HG03095 (cell line): ENCODE data around the gene NKPD1.

Experiments
- ATAC-seq: cut with Tn5 transposase; IDR thresholded peaks from one replicate; pipeline ENCODE4 v1.9.1; 2021; ENCODE audit warnings: moderate library complexity; ENCODE audit not compliant: unreplicated experiment

The NKPD1 gene

DNA sequence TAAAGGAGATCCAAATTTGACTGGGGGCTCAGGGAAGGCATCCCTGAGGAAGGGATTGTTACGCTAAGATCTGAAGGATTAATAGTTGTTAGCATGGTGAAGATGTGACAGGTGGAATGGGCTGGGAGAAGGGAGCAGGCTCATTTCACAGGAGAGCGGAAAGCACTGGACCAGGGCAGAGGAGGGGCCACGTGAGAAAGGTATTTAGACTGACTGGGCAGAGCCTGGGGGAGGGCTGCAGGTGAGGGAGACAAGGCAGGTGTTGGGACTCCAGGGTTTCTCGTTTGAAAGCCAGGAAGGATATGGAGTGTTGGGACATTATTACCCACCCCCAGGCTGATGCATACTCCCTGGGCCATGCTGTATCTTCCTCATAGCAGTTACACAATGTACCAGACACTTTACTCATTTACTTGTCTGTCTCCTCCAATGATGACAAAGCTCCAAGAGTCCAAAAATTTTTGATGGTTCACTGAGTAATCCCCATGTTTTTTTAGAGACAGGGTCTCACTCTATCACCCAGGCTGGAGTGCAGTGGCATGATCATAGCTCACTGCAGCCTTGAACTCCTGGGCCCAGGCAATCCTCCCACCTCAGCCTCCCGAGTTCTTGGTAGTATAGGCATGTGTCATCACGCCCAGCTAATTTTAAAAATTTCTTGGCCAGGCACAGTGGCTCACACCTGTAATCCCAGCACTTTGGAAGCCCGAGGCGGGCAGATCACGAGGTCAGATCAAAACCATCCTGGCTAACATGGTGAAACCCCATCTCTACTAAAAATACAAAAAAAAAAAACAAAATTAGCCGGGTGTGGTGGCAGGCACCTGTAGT, 14.9 kb upstream of the NKPD1 start:
- ATAC-seq, result no peak

DNA sequence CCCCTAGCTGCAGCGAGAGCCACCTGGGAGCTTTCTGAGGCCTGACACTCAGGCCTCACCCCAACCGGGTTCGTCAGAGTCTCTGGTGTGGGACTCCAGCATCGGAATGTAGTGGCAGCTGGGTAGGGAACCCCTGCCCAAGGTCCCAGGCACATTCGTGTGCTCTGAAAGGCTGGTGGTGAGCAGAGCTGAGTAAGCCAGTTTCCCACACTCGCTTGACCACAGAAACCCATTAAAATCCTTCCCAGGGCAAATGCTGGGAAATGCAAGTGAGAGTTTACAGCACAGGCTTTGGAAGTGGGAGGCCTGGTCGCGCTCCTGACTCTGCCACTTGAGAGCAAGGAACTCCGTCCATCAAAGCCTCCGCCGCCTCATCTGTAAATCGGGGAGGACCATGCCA, 13.0 kb upstream of the NKPD1 start:
- ATAC-seq, result no peak

DNA sequence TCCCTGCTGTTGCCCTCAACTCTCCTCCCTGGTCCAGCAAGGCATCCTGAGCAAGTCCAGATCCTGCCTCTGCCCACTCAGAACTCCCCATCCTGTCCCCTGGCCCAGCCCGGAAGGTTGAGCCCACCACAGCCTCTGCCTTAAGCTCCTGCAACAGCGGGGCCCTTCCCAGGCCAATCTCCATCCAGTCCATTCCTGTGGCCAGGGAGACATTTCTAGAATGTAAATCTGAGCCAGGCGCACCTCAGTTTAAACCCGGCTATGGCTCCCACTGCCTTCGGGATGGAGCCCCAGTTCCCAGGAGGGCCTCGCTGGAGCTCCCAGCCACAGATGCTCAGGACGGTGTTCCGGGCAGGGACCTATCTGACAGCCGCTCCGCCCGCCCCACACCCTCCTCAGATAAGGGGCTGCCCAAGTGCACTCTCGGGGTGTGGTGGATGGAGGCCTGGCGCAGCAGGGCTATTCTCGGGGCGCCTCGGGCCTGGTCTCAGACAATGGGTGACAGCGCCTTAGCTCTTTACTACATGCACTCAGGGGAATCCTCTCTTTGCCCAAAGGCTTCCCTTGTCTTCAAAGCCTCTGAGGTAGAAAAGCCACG, 11.9 kb upstream of the NKPD1 start:
- ATAC-seq, result no peak

DNA sequence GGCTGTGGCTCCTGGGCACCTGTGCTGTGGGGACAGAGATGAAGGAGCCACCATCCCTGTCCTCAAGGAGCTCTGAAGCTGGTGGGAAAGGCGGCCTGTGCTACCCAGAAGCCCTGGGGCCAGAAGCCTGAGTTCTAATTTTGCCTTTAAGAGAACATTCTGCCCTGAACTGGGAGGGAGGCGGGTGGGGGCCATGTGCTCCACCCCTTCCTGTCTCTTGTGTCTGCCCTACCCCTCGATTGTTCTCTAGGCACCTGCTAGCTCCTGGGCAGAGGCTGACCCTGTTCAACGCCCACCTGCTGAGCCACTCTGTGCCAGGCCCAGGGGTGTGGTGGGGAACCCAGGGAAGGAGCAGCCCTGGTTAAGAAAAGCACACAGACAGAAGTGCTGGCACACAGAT, 11.4 kb upstream of the NKPD1 start:
- no peak for ATAC-seq

DNA sequence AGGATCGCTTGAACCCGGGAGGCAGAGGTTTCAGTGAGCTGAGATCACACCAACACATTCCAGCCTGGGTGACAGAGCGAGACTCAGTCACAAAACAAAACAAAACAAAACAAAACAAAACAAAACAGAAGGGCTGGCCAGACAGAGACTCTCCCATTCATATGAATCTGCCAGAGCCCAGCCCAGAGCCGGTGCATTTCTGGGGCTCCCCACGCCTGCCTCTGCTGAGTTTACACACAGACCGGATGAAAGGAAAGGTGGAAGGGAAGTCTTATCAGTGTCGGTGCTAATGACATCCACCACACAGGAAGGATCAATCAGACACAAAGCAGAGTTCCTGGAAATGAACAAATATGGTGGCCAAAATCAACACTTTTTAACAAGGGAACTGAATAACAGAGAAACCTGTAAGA, 10.4 kb upstream of the NKPD1 start:
- ATAC-seq, result no peak

DNA sequence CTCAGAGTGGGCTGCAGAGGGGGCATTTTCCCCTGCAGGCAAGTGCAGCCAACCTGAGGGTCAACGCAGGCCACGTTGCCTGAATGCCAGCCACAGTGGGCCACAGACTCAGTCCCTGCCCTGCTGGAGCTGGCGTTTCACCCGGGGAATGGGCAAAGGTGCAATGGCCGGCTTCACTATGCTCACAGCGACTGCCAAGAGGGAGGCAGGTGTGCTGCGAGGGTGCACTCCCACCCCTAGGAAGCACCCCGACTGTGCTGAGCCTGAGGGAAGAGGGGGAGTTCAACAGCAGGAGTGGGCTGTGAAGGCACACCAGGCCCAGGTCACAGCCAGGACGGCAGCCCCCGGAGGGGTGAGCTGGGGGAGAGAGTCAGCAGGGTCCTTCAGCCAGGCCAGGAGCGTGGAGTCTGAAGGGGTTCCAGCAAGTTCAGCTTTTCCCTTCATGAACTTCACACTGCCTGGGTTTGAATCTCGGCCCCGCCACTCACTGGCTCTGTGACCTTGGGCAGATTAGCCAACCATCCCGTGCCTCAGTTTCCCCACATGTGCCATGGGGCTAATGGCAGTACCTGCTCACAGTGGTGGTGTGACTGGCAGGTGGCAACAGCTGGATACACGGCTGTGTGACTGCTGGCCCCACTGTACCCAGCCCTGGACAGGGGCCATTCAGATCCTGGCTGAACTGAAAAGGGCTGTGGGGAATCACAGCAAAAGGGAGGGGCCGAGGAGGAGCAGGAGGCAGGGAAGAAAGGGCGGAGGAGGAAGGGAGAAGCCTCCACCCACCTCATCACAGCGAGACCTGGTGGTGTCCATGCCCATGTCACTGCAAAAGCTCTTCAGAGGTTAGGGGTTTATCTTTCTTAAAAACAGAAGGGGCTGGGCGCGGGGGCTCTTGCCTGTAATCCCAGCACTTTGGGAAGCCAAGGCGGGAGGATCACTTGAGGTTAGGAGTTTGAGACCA, 9.6 kb upstream of the NKPD1 start:
- no peak for ATAC-seq

DNA sequence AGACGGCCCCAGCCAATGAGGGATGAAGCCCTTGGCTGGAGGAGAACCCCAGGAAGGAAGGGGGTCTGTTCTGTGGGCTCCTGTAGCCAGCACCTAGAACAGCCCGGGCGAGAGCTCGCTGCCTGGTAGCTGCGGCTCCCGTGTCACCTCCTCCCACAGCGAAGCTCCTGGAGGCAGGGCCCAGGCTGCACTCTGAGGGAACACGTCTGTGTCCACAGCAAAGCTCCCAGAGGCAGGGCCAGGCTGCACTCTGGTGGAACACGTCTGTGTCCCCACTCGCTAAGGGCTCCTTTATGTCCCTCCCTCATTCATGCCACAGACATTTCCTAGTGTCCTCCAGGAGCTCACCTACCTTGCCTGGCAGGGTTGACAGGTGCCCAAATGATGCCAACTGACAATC, 8.8 kb upstream of the NKPD1 start:
- ATAC-seq, result no peak

DNA sequence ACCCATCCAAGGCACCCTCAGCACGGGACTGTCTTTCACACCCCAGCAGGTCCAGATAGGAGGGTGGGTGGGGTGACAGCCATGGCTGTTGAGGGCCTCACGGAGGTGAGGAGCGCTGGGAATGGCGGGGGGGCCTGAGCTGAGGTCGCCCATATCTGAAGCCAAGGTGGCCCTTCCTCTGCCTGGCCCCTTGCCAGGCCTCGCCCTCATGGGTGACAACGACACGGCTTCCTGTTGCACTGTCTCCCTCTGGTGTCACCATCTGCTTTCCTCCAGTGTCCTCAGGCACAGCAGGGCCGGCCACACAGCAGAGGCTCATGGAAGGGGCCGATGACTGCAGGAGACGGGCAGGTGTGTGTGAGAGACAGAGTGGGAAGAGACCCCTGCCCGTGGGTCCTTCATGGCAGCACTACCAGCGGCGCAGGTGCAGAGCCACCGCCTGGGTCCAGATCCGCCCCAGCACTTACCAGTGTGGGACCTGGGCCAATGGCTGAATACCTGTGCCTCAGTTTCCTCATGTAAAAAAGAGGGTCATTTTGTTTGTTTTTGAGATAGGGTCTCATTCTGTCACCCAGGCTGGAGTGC, 8.1 kb upstream of the NKPD1 start:
- ATAC-seq, result no peak

DNA sequence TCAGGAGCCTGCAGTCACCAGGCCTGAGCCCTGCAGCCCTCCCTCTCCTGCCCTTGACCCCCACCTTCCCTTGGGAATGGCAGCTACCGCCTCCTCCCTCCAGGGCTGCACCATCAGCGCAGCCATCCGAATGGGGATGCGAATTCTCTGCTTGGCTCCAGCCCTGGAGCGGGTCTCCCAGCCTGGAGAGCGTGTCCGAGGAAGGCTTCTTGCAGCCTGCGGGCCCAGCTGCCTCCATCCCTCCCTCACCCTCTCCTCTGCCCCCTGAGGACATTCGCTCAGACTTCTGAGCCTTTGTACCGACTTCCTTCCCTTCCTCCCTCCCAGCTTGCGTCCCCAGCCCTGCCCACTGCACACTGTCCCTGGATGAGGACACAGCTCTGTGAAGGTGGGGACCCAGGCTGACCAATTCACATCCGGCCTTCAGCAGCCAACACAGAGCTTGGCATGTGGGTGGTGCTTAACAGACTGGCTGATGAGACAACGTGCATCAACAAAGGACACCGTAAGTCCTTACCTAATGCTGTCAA, 6.0 kb upstream of the NKPD1 start:
- ATAC-seq, result no peak

DNA sequence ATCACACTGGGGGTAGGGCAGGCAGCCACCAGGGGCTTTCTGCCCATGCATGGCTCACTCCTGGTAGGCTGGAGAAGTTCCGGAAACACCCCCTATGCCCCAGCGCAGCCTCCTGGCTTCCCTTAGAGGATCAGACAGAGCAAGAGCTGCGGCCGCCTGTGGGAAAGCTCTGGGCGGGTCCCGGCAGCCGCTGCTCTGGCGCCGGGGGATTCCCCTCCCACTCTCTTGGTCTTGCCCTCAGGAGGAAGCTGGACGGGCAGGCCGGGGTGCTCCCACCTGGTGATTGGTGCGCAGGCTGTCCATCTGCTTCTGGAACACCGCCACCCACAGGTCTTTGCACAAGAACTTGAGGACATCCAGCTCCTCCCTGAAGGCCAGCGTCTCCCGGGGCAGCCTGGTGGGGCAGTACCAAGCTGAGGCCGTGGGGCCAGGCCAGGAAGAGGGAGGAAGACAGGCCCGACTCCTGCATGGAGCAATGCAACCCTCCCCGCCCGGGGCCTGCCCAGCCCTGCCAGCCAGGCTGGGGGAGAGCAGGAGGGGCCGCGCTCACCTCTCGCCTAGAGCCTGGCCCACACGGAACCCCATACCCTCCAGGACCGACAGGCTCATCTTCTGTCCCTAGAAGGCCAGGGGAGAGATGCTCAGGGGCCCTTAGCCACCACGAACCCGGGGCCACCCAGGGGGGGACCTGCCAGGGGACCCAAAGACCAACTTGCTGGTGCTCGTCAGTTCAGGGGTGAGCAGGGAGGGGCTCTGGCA, 4.0 kb upstream of the NKPD1 start:
- peak; percentile 67 for ATAC-seq

DNA sequence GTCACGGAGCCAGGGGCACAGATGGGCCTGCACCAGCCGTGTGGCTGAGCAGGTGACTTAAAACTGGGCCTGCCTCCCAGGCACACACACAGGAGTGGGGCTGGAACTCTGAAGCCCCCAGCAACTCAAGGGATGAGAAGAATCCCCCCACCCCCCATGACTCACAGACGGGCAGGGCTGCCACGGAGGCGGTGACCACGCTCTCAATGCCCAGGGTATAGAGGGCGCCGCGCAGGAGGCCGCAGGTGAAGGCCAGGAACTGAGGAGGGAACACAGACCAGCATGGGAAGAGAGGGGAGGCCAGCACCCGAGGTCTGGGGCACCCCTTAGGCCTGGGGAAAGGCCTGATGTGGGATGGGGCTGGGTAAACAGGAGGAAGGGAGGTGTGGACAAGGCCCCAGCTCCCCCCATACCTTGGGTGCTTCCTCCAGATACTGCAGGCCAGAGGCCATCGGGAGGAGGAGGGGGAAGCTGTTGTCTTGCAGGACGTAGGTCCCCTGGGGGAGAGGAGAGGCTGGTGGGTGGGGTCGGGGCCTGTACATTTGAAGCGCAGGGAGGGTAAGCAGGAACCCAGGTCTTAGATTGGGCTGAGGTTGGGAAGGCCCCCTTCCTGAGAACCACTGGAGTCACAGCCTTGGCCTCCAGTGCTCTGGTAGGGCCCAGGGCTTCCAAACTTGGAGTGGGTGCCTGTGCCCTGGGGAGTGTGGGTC, 3.1 kb upstream of the NKPD1 start:
- no peak for ATAC-seq

DNA sequence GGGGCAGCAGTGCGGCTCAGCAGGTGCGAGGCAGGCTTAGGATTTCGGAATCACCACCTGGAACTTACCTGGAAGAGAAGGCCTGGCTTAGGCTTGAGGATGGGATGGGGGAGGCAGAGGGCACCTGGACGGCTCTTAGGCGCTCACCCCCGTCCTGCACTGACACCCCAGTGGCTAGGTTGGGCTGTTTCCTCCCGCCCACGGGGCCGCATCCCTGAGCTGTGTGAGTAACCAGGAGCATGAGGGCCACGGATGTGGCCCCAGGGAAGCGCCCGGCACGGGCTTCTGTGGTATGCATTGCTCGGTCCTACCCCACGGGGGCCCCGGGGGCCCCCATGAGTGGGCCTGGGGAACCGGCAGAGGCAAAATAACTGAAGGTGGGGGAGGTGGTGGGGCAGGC, 2.4 kb upstream of the NKPD1 start:
- ATAC-seq, result no peak

DNA sequence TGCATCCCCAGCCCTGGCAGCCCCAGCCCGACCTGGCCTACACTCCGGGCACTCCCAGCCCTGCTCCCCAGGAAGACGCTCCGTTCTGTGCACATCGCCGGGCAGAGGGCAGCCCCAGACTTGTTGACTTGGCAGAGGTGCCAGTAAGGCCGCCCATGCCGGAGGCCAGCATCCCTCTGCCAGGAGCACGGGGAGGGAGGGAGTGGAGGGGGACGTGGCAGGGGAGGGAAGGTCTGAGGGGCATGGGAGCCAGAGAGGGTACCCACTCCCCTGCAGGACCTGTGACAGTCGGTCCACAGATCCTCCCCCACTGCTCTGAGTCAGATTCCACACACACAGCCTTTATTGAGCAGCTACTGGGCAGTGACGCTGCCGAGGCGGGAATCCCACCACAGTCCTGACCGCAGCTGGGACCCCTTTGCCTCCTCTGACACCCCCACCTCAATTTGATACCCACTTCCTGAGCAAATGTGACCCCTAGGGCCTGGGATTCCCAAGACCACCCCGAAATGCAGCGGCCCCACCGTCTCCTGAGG, 1.9 kb upstream of the NKPD1 start:
- no peak for ATAC-seq

DNA sequence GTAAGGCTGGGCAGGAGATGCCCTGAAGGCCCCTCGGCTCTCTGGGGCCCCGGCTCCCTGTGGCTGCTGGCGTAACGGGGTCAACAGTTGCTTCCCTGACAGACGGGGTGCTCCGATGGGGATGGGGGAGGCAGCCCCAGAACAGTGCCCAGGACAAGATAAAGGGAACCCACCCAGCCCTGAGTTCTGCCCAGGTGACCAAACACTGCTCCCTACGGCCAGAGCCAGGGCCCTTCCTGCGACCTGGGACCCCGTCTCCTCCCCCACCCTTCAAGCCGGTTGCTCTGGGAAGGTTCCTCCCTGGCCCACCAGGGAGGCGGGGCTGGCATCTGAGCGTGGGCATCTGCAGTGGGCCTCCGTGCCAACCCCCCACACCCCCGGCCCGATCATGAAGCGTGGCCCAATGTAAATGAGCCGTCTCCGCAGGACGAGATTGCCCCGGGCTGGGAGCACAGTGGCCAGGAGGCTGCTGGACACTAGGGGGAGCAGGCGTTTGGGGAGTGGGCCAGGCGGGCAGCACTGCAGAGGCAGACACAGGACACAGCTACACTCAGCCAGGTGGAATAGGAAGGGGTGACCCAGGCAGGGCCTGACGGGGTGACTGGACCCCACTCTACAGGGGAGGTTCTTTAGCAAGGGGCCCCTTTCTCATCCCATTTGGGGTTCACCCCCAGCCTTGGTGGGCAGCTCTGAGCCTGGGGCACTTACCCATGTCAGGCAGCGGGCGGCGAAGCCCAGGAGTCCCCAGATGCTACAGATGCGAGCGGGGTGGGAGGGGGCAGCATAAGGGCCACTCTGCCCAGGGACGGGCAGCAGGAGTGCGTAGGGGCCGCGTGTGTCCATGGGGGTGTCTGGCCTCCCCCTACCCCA, 1.2 kb upstream of the NKPD1 start:
- ATAC-seq, result no peak

DNA sequence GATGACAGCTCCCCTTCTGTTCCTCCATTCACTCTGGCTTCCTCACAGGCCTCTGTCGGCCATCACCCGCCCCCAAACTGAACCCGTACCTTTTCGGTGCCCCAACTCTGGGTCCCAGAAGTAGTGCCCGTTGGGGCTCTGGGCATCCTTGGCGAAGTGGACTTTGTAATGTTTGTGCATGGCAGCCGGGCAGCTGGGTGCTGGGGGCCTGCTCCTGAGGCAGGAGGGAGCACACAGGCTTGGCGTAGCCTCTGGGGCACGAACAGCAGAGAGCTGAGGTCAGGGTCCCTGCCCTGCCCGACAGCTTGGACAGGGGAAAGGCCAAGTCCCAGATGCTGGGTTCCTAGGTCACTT, 834 bp downstream of the NKPD1 start:
- ATAC-seq, result no peak

DNA sequence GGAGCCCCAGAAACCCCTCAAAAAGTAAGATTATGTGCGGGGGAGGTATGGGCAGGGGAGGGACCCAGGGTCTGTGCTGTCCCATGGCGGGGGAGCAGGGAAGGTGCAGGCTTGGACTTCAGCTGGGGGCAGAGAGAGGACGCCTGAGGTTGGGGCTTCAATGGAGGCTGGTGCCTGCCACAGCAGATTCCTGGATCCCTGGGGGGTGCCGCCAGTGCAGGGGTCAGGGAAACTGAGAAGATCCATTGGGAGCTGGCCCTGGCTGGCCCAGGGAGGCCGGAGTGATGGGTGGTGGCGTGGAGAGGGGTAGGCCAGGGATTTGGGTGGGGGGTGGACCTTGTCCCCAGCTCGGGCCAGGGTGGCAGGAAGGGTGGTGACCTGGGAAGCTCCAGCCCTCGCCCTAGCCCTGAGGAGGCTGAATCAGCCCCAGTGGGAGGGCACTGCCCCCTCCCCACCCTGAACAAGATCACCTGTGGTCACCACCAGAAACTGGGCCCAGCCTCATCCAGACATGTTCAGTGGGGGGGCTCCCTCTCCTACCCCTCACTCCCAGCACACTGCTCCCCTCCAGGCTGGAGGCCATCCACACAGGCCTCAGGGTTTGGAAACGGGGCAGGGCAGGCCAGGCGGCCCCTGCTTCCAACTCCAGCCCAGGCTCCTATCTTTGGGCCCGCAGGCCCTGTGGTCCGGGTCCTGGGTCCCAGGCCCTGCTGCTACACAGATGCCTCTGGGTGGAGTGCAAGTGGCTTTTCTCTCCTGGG, 1.4 kb downstream of the NKPD1 start:
- no peak for ATAC-seq

DNA sequence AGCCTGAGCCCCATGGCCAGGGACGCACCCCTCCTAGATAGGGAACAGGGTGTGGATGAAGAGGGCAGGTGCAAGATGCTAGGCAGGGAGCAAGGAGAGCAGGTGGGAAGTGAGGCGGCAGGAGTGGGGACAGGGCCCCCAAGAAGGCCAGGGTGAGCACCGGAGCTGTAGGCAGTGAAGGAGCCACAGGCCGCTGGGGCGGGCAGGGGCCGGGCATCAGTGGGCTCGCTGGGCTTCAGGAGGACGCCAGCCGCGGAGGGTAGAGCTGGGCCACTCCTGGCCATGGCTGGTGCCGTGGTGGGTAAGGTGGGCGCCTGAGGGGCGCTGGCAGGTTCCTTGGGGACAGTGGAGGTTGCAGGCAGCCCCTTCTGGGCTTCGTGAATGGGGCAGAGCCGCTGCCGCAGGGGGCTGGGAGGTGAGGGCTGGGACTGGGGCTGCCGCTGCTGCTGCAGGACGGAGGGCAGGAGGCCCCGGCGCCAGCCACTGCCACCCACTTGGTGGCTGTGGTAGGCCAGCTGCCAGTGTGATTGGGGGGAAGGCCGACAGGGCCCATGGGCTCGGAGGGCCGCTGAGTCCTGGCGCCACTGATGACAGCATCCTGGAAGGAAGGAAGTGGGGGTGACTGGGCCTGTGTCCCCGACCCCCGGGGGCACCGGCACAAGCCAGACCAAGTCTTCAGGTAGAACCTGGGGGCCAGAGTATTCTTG, 2.1 kb downstream of the NKPD1 start:
- ATAC-seq, result no peak
